ENCODE results near the gene BDP1.
A peak's percentile ranks its signal among the peaks of the same experiment; 100 is the strongest.
"Not testable (repeated sequence)": the region's sequence is repeated elsewhere in the genome, so short reads cannot be mapped to it uniquely, and the experiment has no call there.

Gene BDP1

DNA sequence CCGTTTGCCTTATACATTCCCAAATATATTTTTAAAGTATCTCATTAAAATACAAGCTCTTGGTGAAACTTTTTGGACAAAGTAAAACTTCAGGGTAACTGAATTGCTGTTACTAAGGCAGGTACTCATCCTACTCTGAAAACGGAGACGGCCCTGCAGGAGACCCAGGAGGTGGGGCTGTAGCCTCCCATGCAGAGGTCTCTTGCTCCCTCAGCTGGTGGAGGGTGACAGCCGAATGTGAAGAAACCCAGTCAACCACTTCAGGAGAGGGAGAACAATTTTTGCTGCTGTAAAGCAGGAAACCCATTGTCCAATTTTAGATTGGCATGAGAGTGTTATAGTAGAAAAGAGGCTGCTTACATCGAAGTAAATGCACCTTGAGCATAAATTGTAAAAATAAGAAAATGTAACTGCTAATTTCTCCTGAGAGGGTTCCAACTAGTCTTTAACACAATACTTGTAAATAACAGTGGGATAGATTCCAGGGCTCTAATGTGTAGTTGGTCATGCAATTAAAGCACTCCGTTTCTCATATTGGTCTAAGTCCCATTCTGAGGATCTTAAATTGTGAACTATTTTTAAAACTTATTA, 8.1 kb upstream of the BDP1 start:
- H3K9ac ChIP-seq (ENCODE audit: low read depth, low read length); H3K4me1 ChIP-seq (ENCODE audit: insufficient read depth, low read length); H3K36me3 ChIP-seq (ENCODE audit: insufficient read depth, low read length); H3K9me3 ChIP-seq (ENCODE audit: control insufficient read depth, insufficient read depth, low read length): not testable (repeated sequence)

DNA sequence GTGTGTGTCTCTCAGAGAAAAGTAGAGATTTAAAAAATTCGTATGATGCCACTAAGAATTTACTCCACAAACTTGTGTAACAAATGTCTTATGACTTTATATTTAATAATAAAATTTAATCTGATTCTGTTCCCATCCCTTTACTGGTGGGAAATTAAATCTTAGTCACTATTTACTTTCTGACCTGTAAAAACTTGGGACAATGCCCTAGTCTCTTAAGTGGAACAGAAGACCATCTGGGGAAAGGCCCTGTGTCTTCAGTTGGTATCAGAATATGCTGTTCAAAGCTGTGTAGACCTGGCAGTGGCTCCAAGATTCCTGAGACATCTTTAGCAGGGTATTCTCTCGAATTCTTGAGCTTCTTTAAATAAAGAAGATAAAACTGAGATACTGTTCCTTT, 2.6 kb upstream of the BDP1 start:
- Histone ChIP-seq H3K9me3 (ENCODE audit: control insufficient read depth, insufficient read depth, low read length) (no peaks in the 10 kb centered on the region; the same call in 1 of the 2 replicates), H3K36me3 (ENCODE audit: insufficient read depth, low read length) (no peaks in the 10 kb centered on the region), H3K4me1 (ENCODE audit: insufficient read depth, low read length) (no peaks in the 10 kb centered on the region), H3K9ac (ENCODE audit: low read depth, low read length) (no peak overlapping the region)

DNA sequence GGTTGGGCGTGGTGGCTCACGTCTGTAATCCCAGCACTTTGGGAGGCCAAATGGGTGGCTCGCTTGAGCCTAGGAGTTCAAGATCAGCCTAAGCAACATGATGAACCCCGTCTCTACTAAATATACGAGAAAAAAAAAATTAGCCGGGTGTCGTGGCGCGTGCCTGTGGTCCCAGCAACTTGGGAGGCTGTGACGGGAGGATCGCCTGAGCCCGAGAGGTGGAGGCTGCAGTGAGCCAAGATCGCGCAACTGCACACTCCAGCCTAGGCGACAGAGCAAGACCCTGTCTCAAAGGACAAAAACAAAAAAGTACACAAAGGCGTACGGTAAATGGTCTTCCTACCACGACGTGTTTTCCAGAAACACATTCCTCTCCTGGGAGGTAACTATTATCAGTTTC, 538 bp upstream of the BDP1 start:
- Histone ChIP-seq H3K9me3 (ENCODE audit: control insufficient read depth, insufficient read depth, low read length) (no peaks in the 10 kb centered on the region; the same call in 1 of the 2 replicates), H3K4me1 (ENCODE audit: insufficient read depth, low read length) (no peaks in the 10 kb centered on the region), H3K36me3 (ENCODE audit: insufficient read depth, low read length) (peaks cover 5% of the 10 kb centered on the region; the same call in 1 of the 2 replicates), H3K9ac (ENCODE audit: low read depth, low read length) (peak overlapping the region; percentile 100; the same call in 1 of the 2 replicates)

DNA sequence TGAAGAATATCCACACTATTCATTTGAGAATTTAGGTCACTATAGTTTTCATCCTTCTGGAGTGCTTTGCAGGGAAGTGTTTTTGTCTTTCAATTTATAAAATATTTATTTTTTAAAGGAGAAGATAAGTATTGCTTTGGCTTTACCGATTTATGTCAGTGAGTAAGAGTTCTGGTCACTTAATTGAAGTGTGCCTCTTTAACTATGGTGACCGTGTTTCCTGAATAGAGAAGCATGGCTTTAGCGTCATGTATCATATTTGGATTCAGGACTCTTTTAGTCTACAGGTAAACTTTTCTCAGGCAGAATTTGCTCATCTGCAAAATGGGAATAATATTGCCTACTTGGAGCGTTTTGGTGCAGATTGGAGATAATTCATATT, 902 bp downstream of the BDP1 start:
- H3K9ac ChIP-seq (ENCODE audit: low read depth, low read length): peak overlapping the region; percentile 100
- no peaks in the 10 kb centered on the region; the same call in 1 of the 2 replicates for H3K9me3 ChIP-seq (ENCODE audit: control insufficient read depth, insufficient read depth, low read length)
- H3K36me3 ChIP-seq (ENCODE audit: insufficient read depth, low read length): peaks cover 8% of the 10 kb centered on the region
- no peaks in the 10 kb centered on the region for H3K4me1 ChIP-seq (ENCODE audit: insufficient read depth, low read length)

DNA sequence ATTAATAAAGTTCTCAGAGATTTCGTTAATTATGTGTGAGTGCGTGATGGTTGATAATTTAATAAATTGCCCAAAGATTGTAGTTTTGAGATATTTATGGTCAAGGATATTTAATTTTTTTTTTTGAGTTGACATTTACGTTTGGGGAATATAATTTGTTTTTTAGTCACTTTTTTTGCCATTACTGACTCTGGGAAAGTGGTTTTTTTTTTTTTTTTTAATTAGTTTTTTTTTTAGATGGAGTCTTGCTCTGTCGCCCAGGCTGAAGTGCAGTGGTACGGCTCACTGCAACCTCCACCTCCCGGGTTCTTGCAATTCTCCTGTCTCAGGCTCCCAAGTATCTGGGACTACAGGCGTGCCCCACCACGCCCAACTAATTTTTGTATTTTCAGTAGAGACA, 1.7 kb downstream of the BDP1 start:
- Histone ChIP-seq H3K9me3 (ENCODE audit: control insufficient read depth, insufficient read depth, low read length) (no peaks in the 10 kb centered on the region; the same call in 1 of the 2 replicates), H3K9ac (ENCODE audit: low read depth, low read length) (no peak overlapping the region), H3K36me3 (ENCODE audit: insufficient read depth, low read length) (peaks cover 11% of the 10 kb centered on the region), H3K4me1 (ENCODE audit: insufficient read depth, low read length) (no peaks in the 10 kb centered on the region)

DNA sequence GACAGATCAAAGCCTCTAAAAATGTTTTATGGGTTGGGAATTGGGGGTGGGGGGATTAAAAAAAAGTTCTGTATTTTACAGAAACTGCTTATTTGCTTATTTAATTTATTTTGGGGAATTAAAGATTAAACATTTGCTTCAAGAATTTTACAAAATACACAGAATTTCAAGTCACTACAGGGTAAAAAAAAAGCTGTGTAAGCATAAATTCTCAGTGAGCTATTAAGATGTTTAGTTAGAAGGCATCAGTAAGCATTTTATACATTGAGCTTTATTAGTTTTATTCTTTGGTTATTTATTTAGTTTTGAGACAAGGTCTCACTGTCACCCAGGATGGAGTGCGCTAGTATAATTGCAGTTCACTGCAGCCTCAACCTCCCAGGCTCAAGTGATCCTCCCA, 5.2 kb downstream of the BDP1 start:
- Histone ChIP-seq H3K36me3 (ENCODE audit: insufficient read depth, low read length) (peaks cover 15% of the 10 kb centered on the region), H3K9me3 (ENCODE audit: control insufficient read depth, insufficient read depth, low read length) (no peaks in the 10 kb centered on the region; the same call in 1 of the 2 replicates), H3K4me1 (ENCODE audit: insufficient read depth, low read length) (no peaks in the 10 kb centered on the region), H3K9ac (ENCODE audit: low read depth, low read length) (no peak overlapping the region)

DNA sequence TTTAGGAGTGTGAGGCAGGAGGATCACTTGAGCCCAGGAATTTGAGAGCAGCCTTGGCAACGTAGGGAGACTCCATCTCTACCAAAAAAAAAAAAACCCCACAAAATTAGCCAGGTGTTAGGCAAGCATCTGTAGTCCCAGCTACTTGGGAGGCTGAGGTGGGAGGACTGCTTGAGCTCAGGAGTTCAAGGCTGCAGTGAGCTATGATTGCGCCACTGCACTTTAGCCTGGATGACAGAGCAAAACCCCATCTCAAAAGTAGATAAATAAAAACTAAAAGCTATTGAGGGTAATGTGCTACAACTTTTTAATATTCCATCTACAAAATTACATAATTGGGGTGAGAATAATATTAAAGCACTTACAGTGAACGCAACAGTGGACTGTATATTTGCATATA, 5.9 kb downstream of the BDP1 start:
- H3K9ac ChIP-seq (ENCODE audit: low read depth, low read length): no peak overlapping the region
- no peaks in the 10 kb centered on the region for H3K4me1 ChIP-seq (ENCODE audit: insufficient read depth, low read length)
- no peaks in the 10 kb centered on the region for H3K9me3 ChIP-seq (ENCODE audit: control insufficient read depth, insufficient read depth, low read length)
- peaks cover 15% of the 10 kb centered on the region for H3K36me3 ChIP-seq (ENCODE audit: insufficient read depth, low read length)

DNA sequence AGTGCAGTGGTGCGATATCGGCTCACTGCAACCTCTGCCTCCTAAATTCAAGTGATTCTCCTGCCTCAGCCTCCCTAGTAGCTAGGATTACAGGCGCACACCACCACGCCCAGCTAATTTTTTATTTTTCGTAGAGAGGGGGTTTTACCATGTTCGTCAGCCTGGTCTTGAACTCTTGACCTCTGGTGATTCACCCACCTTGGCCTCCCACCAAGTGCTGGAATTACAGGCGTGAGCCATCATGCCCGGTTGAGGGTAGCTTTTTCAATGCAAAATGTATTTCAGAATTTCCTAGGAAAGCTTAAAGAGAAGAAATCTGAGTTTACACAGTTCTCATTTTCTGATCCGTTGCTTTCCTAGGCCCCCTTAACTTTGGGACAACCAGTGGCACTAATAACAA, 15.7 kb downstream of the BDP1 start:
- Histone ChIP-seq H3K4me1 (ENCODE audit: insufficient read depth, low read length) (no peaks in the 10 kb centered on the region), H3K36me3 (ENCODE audit: insufficient read depth, low read length) (peaks cover 5% of the 10 kb centered on the region; the same call in 1 of the 2 replicates), H3K9me3 (ENCODE audit: control insufficient read depth, insufficient read depth, low read length) (no peaks in the 10 kb centered on the region), H3K9ac (ENCODE audit: low read depth, low read length) (no peak overlapping the region)

DNA sequence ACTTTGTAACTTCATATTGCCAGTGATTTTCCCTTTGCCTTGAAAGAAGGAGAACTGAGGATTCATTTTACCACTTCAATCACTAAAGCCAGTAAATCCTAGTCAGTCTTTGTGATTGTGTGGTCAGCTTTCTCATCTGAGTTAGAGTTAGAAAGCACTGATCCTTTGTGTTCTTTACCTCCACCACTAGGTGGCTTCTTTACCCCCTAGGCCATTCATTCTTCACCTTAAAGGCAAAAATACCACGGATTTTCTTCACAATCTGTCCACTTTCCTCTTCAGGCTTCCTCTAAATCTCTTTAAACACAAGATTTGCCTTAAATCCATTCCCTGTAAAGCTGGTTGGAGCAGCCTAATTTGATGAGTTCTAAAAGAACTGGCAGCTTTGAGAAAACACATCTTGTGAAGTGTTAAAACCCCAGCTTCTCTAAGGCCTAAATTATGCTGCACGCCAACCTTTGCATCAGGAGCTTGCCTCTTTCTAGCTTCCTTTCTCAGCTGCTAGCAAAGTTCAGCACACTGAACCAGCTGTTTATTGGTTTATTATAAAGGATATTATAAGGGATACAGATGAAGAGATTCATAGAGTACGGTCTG, 20.4 kb downstream of the BDP1 start:
- no peak overlapping the region for H3K9ac ChIP-seq (ENCODE audit: low read depth, low read length)
- H3K9me3 ChIP-seq (ENCODE audit: control insufficient read depth, insufficient read depth, low read length): no peaks in the 10 kb centered on the region
- H3K4me1 ChIP-seq (ENCODE audit: insufficient read depth, low read length): no peaks in the 10 kb centered on the region
- H3K36me3 ChIP-seq (ENCODE audit: insufficient read depth, low read length): peaks cover 5% of the 10 kb centered on the region; the same call in 1 of the 2 replicates

DNA sequence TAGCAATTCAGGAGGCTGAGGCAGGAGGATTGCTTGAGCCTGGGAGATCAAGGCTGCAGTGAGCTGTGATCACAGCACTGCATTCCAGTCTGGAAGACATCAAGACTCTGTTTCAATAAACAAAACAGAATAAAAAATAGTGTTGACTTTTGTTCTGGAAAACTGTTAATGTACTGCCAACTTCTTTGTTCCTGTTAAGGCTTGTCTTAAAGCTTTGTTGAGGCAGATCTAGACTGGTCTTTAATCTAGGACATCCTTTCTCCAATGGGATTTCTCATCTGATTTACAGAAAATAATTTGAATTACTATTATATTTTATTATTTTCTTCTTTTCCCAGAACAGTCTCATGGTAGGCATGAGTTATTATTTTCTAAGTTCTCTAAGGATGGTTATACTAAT, 26.0 kb downstream of the BDP1 start:
- peaks cover 4% of the 10 kb centered on the region; the same call in 1 of the 2 replicates for H3K4me1 ChIP-seq (ENCODE audit: insufficient read depth, low read length)
- H3K36me3 ChIP-seq (ENCODE audit: insufficient read depth, low read length): peaks cover 7% of the 10 kb centered on the region
- no peak overlapping the region for H3K9ac ChIP-seq (ENCODE audit: low read depth, low read length)
- no peaks in the 10 kb centered on the region for H3K9me3 ChIP-seq (ENCODE audit: control insufficient read depth, insufficient read depth, low read length)

DNA sequence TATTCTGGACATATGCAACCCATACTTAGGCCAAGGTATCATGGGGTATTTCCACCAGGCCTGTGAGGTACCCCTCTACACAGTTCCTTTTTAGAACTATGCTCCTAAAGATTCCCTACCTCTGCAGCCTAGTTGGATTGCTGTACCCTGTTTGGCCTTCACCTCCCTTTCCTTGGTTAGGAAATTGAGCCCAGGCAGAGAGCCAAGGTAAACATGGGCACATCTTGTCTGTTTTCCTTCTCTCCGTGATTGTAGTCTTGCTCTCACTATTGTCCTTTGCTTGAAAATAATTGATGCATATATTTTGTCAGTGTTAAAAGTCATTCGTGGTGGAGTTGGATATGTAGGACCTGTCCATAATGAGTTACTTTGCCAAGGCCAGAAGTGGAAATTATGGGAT, 26.7 kb downstream of the BDP1 start:
- no peaks in the 10 kb centered on the region for H3K9me3 ChIP-seq (ENCODE audit: control insufficient read depth, insufficient read depth, low read length)
- H3K36me3 ChIP-seq (ENCODE audit: insufficient read depth, low read length): peaks cover 7% of the 10 kb centered on the region
- peaks cover 4% of the 10 kb centered on the region; the same call in 1 of the 2 replicates for H3K4me1 ChIP-seq (ENCODE audit: insufficient read depth, low read length)
- H3K9ac ChIP-seq (ENCODE audit: low read depth, low read length): no peak overlapping the region

DNA sequence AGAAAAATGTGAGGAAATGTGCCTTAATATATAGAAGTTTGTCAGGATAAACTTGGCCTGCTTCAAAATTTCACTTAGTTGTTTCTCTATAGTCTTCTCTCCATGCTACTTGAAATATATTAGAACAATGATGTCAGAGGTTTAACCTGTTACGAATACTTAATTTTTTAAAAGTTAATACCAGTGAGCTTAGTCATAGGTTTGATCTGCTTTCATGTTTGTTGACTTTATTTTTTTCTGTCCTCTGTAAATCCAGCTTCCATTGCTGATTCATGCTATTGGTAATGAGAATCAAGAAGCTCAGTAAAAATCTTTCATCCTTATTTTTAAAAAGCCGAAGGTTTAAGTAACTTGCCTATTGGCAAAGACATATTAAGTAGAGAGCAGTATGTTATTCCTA, 27.9 kb downstream of the BDP1 start:
- Histone ChIP-seq H3K9ac (ENCODE audit: low read depth, low read length) (no peak overlapping the region), H3K36me3 (ENCODE audit: insufficient read depth, low read length) (peaks cover 7% of the 10 kb centered on the region), H3K9me3 (ENCODE audit: control insufficient read depth, insufficient read depth, low read length) (no peaks in the 10 kb centered on the region), H3K4me1 (ENCODE audit: insufficient read depth, low read length) (peaks cover 4% of the 10 kb centered on the region; the same call in 1 of the 2 replicates)

DNA sequence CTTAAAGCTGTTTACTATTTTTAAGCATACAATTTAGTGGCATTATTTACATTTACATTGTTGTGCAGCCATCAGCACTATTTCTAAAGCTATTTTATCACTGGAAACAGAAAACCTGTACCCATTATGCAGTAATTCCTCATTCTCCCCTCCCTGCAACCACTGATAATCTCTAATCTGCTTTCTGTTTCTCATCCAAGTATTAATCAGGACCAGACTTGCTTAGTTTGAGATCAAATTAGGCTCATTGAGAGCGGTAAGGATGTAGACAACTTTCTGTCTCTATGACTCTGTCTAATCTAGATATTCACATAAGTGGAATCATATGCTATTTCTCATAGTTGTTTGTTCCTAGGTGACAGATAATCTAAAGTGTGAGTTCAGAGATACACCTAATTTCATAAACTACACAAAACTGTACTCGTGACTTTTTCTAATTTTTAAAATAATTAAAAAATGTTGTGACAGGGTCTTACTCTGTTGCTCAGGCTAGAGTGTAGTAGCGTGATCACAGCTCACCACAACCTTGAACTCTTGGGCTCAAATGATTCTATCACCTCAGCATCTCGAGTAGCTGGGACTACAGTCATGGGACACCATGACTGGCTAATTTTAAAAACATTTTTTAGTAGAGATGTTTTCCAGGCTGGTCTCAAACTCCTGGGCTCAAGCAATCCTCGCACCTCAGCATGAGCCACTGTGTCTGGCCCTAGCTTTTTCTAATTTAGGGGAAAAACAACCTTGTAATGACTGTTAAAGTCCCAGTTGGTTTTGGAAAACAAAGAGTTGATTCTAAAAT, 37.6 kb downstream of the BDP1 start:
- no peak overlapping the region for H3K9ac ChIP-seq (ENCODE audit: low read depth, low read length)
- no peaks in the 10 kb centered on the region; the same call in none of the 2 replicates for H3K36me3 ChIP-seq (ENCODE audit: insufficient read depth, low read length)
- H3K9me3 ChIP-seq (ENCODE audit: control insufficient read depth, insufficient read depth, low read length): no peaks in the 10 kb centered on the region
- H3K4me1 ChIP-seq (ENCODE audit: insufficient read depth, low read length): no peaks in the 10 kb centered on the region

DNA sequence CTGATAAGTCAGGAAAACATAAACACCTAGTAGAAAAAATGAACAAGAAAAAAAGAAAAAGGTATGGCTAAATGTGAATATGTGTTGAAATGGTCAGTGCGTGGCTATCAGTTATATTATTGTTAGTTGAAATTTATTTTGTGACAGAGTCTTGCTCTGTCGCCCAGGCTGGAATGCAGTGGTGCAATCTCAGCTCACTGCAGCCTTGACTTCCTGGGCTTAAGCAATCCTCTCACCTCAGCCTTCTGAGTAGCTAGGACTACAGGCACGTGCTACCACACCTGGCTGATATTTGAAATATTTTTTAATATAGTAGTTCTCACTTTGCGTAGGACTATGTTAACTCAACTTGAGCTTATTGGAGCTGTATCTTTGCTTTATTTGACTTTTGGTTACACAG, 38.8 kb downstream of the BDP1 start:
- not testable (repeated sequence) for H3K9ac ChIP-seq (ENCODE audit: low read depth, low read length); H3K9me3 ChIP-seq (ENCODE audit: control insufficient read depth, insufficient read depth, low read length); H3K36me3 ChIP-seq (ENCODE audit: insufficient read depth, low read length); H3K4me1 ChIP-seq (ENCODE audit: insufficient read depth, low read length)

DNA sequence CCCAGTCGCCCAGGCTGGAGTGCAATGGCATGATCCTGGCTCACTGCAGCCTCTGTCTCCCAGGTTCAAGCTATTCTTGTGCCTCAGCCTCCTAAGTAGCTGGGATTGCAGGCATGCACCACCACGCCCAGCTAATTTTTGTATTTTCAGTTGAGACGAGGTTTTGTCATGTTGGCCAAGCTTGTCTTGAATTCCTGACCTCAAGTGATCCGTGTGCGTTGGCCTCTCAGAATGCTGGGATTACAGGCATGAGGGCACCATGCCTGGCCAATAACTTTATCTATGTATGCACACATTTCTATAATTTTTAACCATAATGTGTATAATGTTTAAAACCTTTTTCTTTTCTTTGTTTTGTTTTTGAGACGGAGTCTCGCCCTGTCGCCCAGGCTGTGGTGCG, 43.3 kb downstream of the BDP1 start:
- H3K4me1 ChIP-seq (ENCODE audit: insufficient read depth, low read length); H3K9ac ChIP-seq (ENCODE audit: low read depth, low read length); H3K9me3 ChIP-seq (ENCODE audit: control insufficient read depth, insufficient read depth, low read length); H3K36me3 ChIP-seq (ENCODE audit: insufficient read depth, low read length): not testable (repeated sequence)
